HepG2 (cell line): ENCODE measurements around the gene SLC9A8. TPM values are rescaled to one million over a fixed set of nuclear protein-coding genes. Genes with fewer than 3 reads are reported as not detected.

Experiments used
- ATAC-seq: fragments of 200-7000 bp; cut with Tn5 transposase; 3 replicates; pipeline ENCODE4 v1.9.1; 2020; ENCODE audit warnings: mild to moderate bottlenecking, moderate library complexity
- BruUV-seq: library from RNA; stranded (reverse); fragments of 400-500 nt; replicated peaks from 2 replicates; lab custom pipeline; 2021; lab: Mats Ljungman, UMichigan
- CTCF ChIA-PET: fragments of 300-600 bp; formaldehyde crosslinking; extraction: SDS; loops from one replicate; lab custom pipeline; 2021; ENCODE audit warnings: low total read pairs, inconsistent platforms, low intra/inter-chr PET ratio; lab: Yijun Ruan, JAX
- POLR2A ChIA-PET: fragments of 350-600 bp; sonication (Branson Sonifier 250); formaldehyde crosslinking; loops from one replicate; lab custom pipeline; 2020; ENCODE audit warnings: antibody characterized with exemption, inconsistent platforms; lab: Yijun Ruan, JAX
- DNase-seq: peaks from one replicate; pipeline ENCODE4 v3.0.0-alpha.2; 2015; ENCODE audit warnings: low spot score
- FAIRE-seq: peaks from 3 replicates; lab custom pipeline; 2011; peaks lifted over from hg19 to GRCh38; lab: Jason Lieb, UNC
- H2AFZ ChIP-seq: one replicate; pipeline ENCODE4 v1.6.1; 2011; ENCODE audit warnings: low read length, inconsistent platforms
- H3K27ac ChIP-seq: fragments of 300-600 bp; 3 replicates; pipeline ENCODE4 v1.8.0; 2011; ENCODE audit warnings: mixed run types, mild to moderate bottlenecking, mixed read lengths, low read length, inconsistent platforms; ENCODE audit not compliant: insufficient read depth; ENCODE audit errors: extremely low read length
- H3K27me3 ChIP-seq, 2 experiments: fragments of 200-600 bp in 1 of 2; 2 replicates in 1 of 2; 3 replicates in 1 of 2; pipeline versions ENCODE4 v1.6.0 to v1.8.0; 2011; ENCODE audit warnings: low read length in 2 of 2, mild to moderate bottlenecking in 2 of 2, moderate library complexity in 2 of 2, inconsistent platforms in 1 of 2; ENCODE audit not compliant: insufficient read depth in 2 of 2, control insufficient read depth in 1 of 2
- H3K36me3 ChIP-seq, 2 experiments: fragments of 200-600 bp in 1 of 2; replicated peaks in 1 of 2; 2 replicates in 1 of 2; 3 replicates in 1 of 2; pipeline versions ENCODE4 v1.5.1 to v1.8.0; 2011; ENCODE audit warnings: low read length in 2 of 2, inconsistent platforms in 1 of 2; ENCODE audit not compliant: insufficient read depth in 2 of 2, control insufficient read depth in 1 of 2
- H3K4me1 ChIP-seq: 2 replicates; pipeline ENCODE4 v1.5.1; 2012; ENCODE audit warnings: low read length, inconsistent platforms; ENCODE audit not compliant: insufficient read depth
- H3K4me2 ChIP-seq: 2 replicates; pipeline ENCODE4 v1.6.0; 2011; ENCODE audit warnings: low read depth, low read length, inconsistent platforms
- H3K4me3 ChIP-seq, 3 experiments: fragments of 200-600 bp in 1 of 3; sonication (generic), shearing (Covaris generic) in 1 of 3; replicated peaks in 1 of 3; 2 replicates each; pipeline ENCODE4 v1.5.1; 2011 to 2016; ENCODE audit warnings: low read length in 3 of 3, inconsistent platforms in 2 of 3, low read depth in 2 of 3, mild to moderate bottlenecking in 2 of 3, control low read depth in 1 of 3, mixed read lengths in 1 of 3; ENCODE audit not compliant: insufficient read depth in 1 of 3
- H3K79me2 ChIP-seq: one replicate; pipeline ENCODE4 v1.6.1; 2011; ENCODE audit warnings: low read length, inconsistent platforms; ENCODE audit not compliant: insufficient read depth
- H3K9ac ChIP-seq: 2 replicates; pipeline ENCODE4 v1.6.0; 2011; ENCODE audit warnings: mild to moderate bottlenecking, low read depth, low read length, inconsistent platforms; ENCODE audit not compliant: insufficient read depth
- H3K9me3 ChIP-seq: 2 replicates; pipeline ENCODE4 v1.5.1; 2012; ENCODE audit warnings: mild to moderate bottlenecking, low read length
- H4K20me1 ChIP-seq: 2 replicates; pipeline ENCODE4 v1.6.0; 2011; ENCODE audit warnings: inconsistent platforms, mild to moderate bottlenecking, low read length, moderate library complexity; ENCODE audit not compliant: insufficient read depth
- NCOA1 ChIP-seq: sonication (generic); formaldehyde crosslinking; IDR thresholded peaks from 2 replicates; pipeline ENCODE4 v1.9.0; 2021; ENCODE audit warnings: missing genetic modification reagents
- NFE2L2 ChIP-seq: fragments of 150-350 bp; IDR thresholded peaks from 2 replicates; pipeline ENCODE4 v1.6.1; 2014; ENCODE audit warnings: low read length
- SYNCRIP ChIP-seq: fragments of 200-400 bp; formaldehyde crosslinking; IDR thresholded peaks from 2 replicates; pipeline ENCODE4 v1.6.1; 2018; ENCODE audit warnings: mild to moderate bottlenecking, low read depth, low read length; ENCODE audit not compliant: insufficient read depth
- TAF1 ChIP-seq: sonication (generic); formaldehyde crosslinking; IDR thresholded peaks from 2 replicates; pipeline ENCODE4 v1.4.0; 2020; ENCODE audit warnings: missing genetic modification reagents
- ZFP36L1 ChIP-seq: sonication (generic); formaldehyde crosslinking; IDR thresholded peaks from 2 replicates; pipeline ENCODE4 v1.8.0; 2022; ENCODE audit warnings: mild to moderate bottlenecking, missing genetic modification reagents, moderate library complexity
- ZFP36L2 ChIP-seq: sonication (generic); formaldehyde crosslinking; IDR thresholded peaks from 2 replicates; pipeline ENCODE4 v1.4.0; 2020; ENCODE audit warnings: missing genetic modification reagents
- ZNF275 ChIP-seq: sonication (generic); formaldehyde crosslinking; IDR thresholded peaks from 2 replicates; pipeline ENCODE4 v1.8.0; 2022; ENCODE audit warnings: missing genetic modification reagents, mild to moderate bottlenecking, inconsistent platforms, borderline replicate concordance
- ZSCAN12 ChIP-seq: sonication (generic); formaldehyde crosslinking; IDR thresholded peaks from 2 replicates; pipeline ENCODE4 v1.9.0; 2021; ENCODE audit warnings: mild to moderate bottlenecking, missing genetic modification reagents
- whole genome bisulfite sequencing: methylation state at CpG from one replicate; pipeline ENCODE4 v1.1.6; 2017; ENCODE audit warnings: low lambda C conversion rate; 5-methylcytosine and 5-hydroxymethylcytosine counted together
- in situ Hi-C: cut with HindIII; loops from 2 replicates; pipeline ENCODE4 v1.10.0; 2017; ENCODE audit warnings: low pct_unique_long_range_greater_than_20kb; ENCODE audit not compliant: extremely low pct_ligation_motif_present
- intact Hi-C: fragments of 100-400 bp; cut with micrococcal nuclease; formaldehyde crosslinking; loops from one replicate; pipeline ENCODE4 v1.10.0; 2022; ENCODE audit not compliant: unreplicated experiment
- polyA plus RNA-seq, 8 experiments: library from polyadenylated mRNA; depleted of rRNA in 3 of 8; stranded (reverse) in 7 of 8; unstranded in 1 of 8; fragments of >200 nt; fragmentation: Illumina TruSeq in 4 of 8; extraction: Trizol in 4 of 8; gene quantifications; 2 replicates each; pipeline versions ENCODE4 v1.2.1 to v1.2.3, GENCODE V29; 2011 to 2016; ENCODE audit warnings: low read depth in 4 of 8, missing spikeins in 1 of 8, mixed read lengths in 1 of 8; ENCODE audit not compliant: insufficient read depth in 1 of 8
- total RNA-seq, 5 experiments: library from RNA; depleted of rRNA; stranded (reverse); fragments of >200 nt; fragmentation: Illumina TruSeq; extraction: Trizol; gene quantifications; 2 replicates each; pipeline ENCODE4 v1.2.3, GENCODE V29; 2016; ENCODE audit warnings: low read depth in 1 of 5

The SLC9A8 gene
- total and polyA plus RNA-seq, 2 of the 13 experiments (the other 11 are each of a cell fraction or from before 2014, with no cell fraction given), result 4.1 to 7.4 TPM

- intact Hi-C loops, result no loop called here
- Histone ChIP-seq H3K27me3 (no peaks in the 10 kb centered on the region), H3K9ac (no peak overlapping the region), H3K27ac (no peak overlapping the region), H3K4me2 (no peak overlapping the region), H2AFZ (no peak overlapping the region), H4K20me1 (no peaks in the 10 kb centered on the region)
- no TSS peak for BruUV-seq
- no peak for DNase-seq
- CTCF ChIA-PET, result no interaction called here
- TF ChIP-seq SYNCRIP (no peak), NFE2L2 (peak; percentile 50; the same call in 1 of the 2 replicates), ZFP36L1 (CRISPR knock-in tag) (no peak), ZSCAN12 (CRISPR knock-in tag) (no peak), ZNF275 (CRISPR knock-in tag) (no peak)
- TF ChIP-seq, all 625 proteins: peak for 1
- ATAC-seq (no peak), FAIRE-seq (no peak)
- Histone ChIP-seq H3K4me3 (no peak overlapping the region), H3K79me2 (no peaks in the 10 kb centered on the region), H3K36me3 (peaks cover 14 to 35% of the 10 kb centered on the region in 2 experiments; a peak in 4 of 5 replicates), H3K4me1 (no peaks in the 10 kb centered on the region), H3K9me3 (no peaks in the 10 kb centered on the region)
- in situ Hi-C loops, result no loop called here
- WGBS, result 91% methylated on average over 8 of the region's 8 CpGs
- POLR2A ChIA-PET, result no interaction called here
Measured at GRCh38 chr20:49852522-49853080, 40.0 kb downstream of the SLC9A8 start.

DNA sequence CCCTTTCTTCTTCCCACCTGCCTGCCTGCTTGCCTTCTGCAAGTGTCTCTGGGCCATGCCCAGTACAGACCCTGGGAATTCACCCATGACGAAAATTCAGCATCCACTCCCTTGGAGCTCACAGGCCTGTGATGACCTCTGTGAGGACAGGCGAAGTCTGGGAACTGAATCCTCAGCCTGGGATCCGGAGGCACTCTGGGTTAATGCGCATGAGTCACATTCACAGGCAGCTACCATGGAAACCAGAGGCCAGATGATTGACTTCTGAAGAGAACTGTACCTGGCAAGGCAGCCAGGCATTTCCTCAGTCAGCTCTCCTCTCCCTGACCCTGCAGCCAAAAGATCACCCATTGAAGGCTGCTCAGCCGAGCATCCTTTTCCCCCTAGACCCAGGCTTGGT lies 41.0 kb downstream of the SLC9A8 start:
- no peak overlapping the region for H3K4me2 ChIP-seq
- CTCF ChIA-PET, result no interaction called here
- intact Hi-C loops, result no loop called here
- WGBS, result 90% methylated on average over 5 of the region's 5 CpGs
- no TSS peak for BruUV-seq
- H3K4me3 ChIP-seq, result no peak overlapping the region
- H3K27me3 ChIP-seq, result no peaks in the 10 kb centered on the region
- ATAC-seq (no peak; the same call in 1 of the 3 replicates), FAIRE-seq (no peak), DNase-seq (no peak)
- no peak overlapping the region for H3K27ac ChIP-seq
- TF ChIP-seq ZFP36L2 (CRISPR knock-in tag), result no peak
- TF ChIP-seq TAF1 (CRISPR knock-in tag), result 0 out of 2 replicates have a peak, but pooled peaks have one; percentile 16
- no peak for TF ChIP-seq NCOA1 (CRISPR knock-in tag)
- H2AFZ ChIP-seq, result no peak overlapping the region
- no peaks in the 10 kb centered on the region for H3K9me3 ChIP-seq
- peaks cover 13 to 30% of the 10 kb centered on the region in 2 experiments; a peak in 4 of 5 replicates for H3K36me3 ChIP-seq
- in situ Hi-C loops, result no loop called here
- no peaks in the 10 kb centered on the region for H4K20me1 ChIP-seq
- no peaks in the 10 kb centered on the region for H3K79me2 ChIP-seq
- POLR2A ChIA-PET, result no interaction called here
- H3K9ac ChIP-seq, result no peak overlapping the region
- H3K4me1 ChIP-seq, result no peaks in the 10 kb centered on the region
